H9 (cell line): Measurements from ENCODE around the gene ODC1. TPM values are rescaled to one million over a fixed set of nuclear protein-coding genes. Genes with fewer than 3 reads are reported as not detected.

Source experiments
- DNase-seq: peaks from one replicate; pipeline ENCODE4 v3.0.0-alpha.2; 2017
- H2AFZ ChIP-seq: one replicate; pipeline ENCODE4 v1.6.1; 2013; ENCODE audit warnings: mild to moderate bottlenecking, low read length, control low read depth, moderate library complexity
- H2AK5ac ChIP-seq: 2 replicates; pipeline ENCODE4 v1.6.1; 2013; ENCODE audit warnings: low read length, control low read depth, mixed read lengths; ENCODE audit not compliant: insufficient read length
- H2BK120ac ChIP-seq: one replicate; pipeline ENCODE4 v1.6.1; 2013; ENCODE audit warnings: low read depth, mild to moderate bottlenecking, low read length, control low read depth, inconsistent platforms; ENCODE audit not compliant: poor library complexity, severe bottlenecking
- H2BK12ac ChIP-seq: 2 replicates; pipeline ENCODE4 v1.6.1; 2013; ENCODE audit warnings: low read length, control low read depth, mixed read lengths, low read depth; ENCODE audit not compliant: insufficient read length
- H2BK15ac ChIP-seq: 2 replicates; pipeline ENCODE4 v1.6.1; 2013; ENCODE audit warnings: low read depth, low read length, control low read depth
- H2BK20ac ChIP-seq: one replicate; pipeline ENCODE4 v1.6.1; 2013; ENCODE audit warnings: low read depth, mild to moderate bottlenecking, low read length, control low read depth, inconsistent platforms; ENCODE audit not compliant: poor library complexity, severe bottlenecking
- H2BK5ac ChIP-seq: 2 replicates; pipeline ENCODE4 v1.6.1; 2013; ENCODE audit warnings: low read length, control low read depth, mixed read lengths; ENCODE audit not compliant: insufficient read length
- H3K14ac ChIP-seq: 2 replicates; pipeline ENCODE4 v1.6.1; 2013; ENCODE audit warnings: low read length, control low read depth; ENCODE audit not compliant: insufficient read depth
- H3K18ac ChIP-seq: 2 replicates; pipeline ENCODE4 v1.6.1; 2013; ENCODE audit warnings: low read depth, mild to moderate bottlenecking, mixed read lengths, low read length, control low read depth; ENCODE audit not compliant: insufficient read length
- H3K23ac ChIP-seq: 2 replicates; pipeline ENCODE4 v1.6.1; 2013; ENCODE audit warnings: low read length, control low read depth, mixed read lengths, low read depth; ENCODE audit not compliant: insufficient read length
- H3K23me2 ChIP-seq: 2 replicates; pipeline ENCODE4 v1.6.1; 2013; ENCODE audit warnings: low read depth, mild to moderate bottlenecking, mixed read lengths, low read length, control low read depth; ENCODE audit not compliant: insufficient read length, poor library complexity, severe bottlenecking
- H3K27ac ChIP-seq: 2 replicates; pipeline ENCODE4 v1.5.1; 2013; ENCODE audit warnings: low read length, control low read depth, mixed read lengths, low read depth; ENCODE audit not compliant: insufficient read length
- H3K27me3 ChIP-seq: 2 replicates; pipeline ENCODE4 v1.6.1; 2013; ENCODE audit warnings: low read length, control low read depth, inconsistent platforms; ENCODE audit not compliant: insufficient read depth
- H3K4ac ChIP-seq: 2 replicates; pipeline ENCODE4 v1.6.1; 2013; ENCODE audit warnings: low read depth, mild to moderate bottlenecking, control low read depth, inconsistent platforms, low read length, moderate library complexity
- H3K4me1 ChIP-seq: 2 replicates; pipeline ENCODE4 v1.6.1; 2013; ENCODE audit warnings: low read length, control low read depth, inconsistent platforms; ENCODE audit not compliant: insufficient read depth
- H3K4me2 ChIP-seq: 2 replicates; pipeline ENCODE4 v1.6.1; 2013; ENCODE audit warnings: low read length, control low read depth, mixed read lengths; ENCODE audit not compliant: insufficient read length, insufficient read depth
- H3K56ac ChIP-seq: 2 replicates; pipeline ENCODE4 v1.6.1; 2013; ENCODE audit warnings: low read depth, mild to moderate bottlenecking, mixed read lengths, low read length, control low read depth; ENCODE audit not compliant: insufficient read length
- H3K79me1 ChIP-seq: 2 replicates; pipeline ENCODE4 v1.6.1; 2013; ENCODE audit warnings: low read depth, mild to moderate bottlenecking, moderate library complexity, low read length, control low read depth, inconsistent platforms; ENCODE audit not compliant: insufficient read depth, poor library complexity, severe bottlenecking
- H3K79me2 ChIP-seq: 2 replicates; pipeline ENCODE4 v1.6.1; 2013; ENCODE audit warnings: low read length, control low read depth, inconsistent platforms; ENCODE audit not compliant: insufficient read depth
- H3K9ac ChIP-seq: 2 replicates; pipeline ENCODE4 v1.6.1; 2013; ENCODE audit warnings: low read length, control low read depth, mixed read lengths; ENCODE audit not compliant: insufficient read length; ENCODE audit errors: extremely low read depth
- H3K9me3 ChIP-seq: one replicate; pipeline ENCODE4 v1.6.1; 2013; ENCODE audit warnings: low read depth, low read length, inconsistent platforms; ENCODE audit not compliant: control insufficient read depth
- H3T11ph ChIP-seq: one replicate; pipeline ENCODE4 v1.6.1; 2013; ENCODE audit warnings: mild to moderate bottlenecking, low read length, control low read depth, inconsistent platforms
- H4K20me1 ChIP-seq: one replicate; pipeline ENCODE4 v1.6.1; 2013; ENCODE audit not compliant: control insufficient read depth, insufficient read length, insufficient read depth
- H4K5ac ChIP-seq: 2 replicates; pipeline ENCODE4 v1.6.1; 2013; ENCODE audit warnings: low read depth, mild to moderate bottlenecking, mixed read lengths, low read length, control low read depth; ENCODE audit not compliant: insufficient read length
- H4K8ac ChIP-seq: replicated peaks from 2 replicates; pipeline ENCODE4 v1.6.1; 2013; ENCODE audit warnings: low read length, control low read depth, mixed read lengths, low read depth; ENCODE audit not compliant: insufficient read length
- H4K91ac ChIP-seq: 2 replicates; pipeline ENCODE4 v1.6.1; 2013; ENCODE audit warnings: low read depth, mild to moderate bottlenecking, moderate library complexity, mixed read lengths, low read length, control low read depth; ENCODE audit not compliant: insufficient read length
- H3K27ac Mint-ChIP-seq, 3 experiments: 2 replicates in 2 of 3; 3 replicates in 1 of 3; pipeline ENCODE4 v1.8.0; 2020 to 2021; ENCODE audit warnings: mixed read lengths in 3 of 3, mild to moderate bottlenecking in 1 of 3, moderate library complexity in 1 of 3
- H3K27me3 Mint-ChIP-seq: 2 replicates; pipeline ENCODE4 v1.8.0; 2021; ENCODE audit warnings: low read depth, mild to moderate bottlenecking, moderate library complexity, mixed read lengths
- H3K36me3 Mint-ChIP-seq, 3 experiments: 2 replicates in 2 of 3; 3 replicates in 1 of 3; pipeline ENCODE4 v1.8.0; 2020 to 2021; ENCODE audit warnings: low read depth in 3 of 3, mixed read lengths in 3 of 3; ENCODE audit not compliant: insufficient read depth in 1 of 3
- H3K4me1 Mint-ChIP-seq, 2 experiments: 2 replicates each; pipeline ENCODE4 v1.8.0; 2020; ENCODE audit warnings: mixed read lengths in 2 of 2
- H3K4me3 Mint-ChIP-seq, 2 experiments: 2 replicates in 1 of 2; 3 replicates in 1 of 2; pipeline ENCODE4 v1.8.0; 2020 to 2021; ENCODE audit warnings: mild to moderate bottlenecking in 2 of 2, mixed read lengths in 2 of 2, moderate library complexity in 1 of 2
- H3K9me3 Mint-ChIP-seq, 2 experiments: 2 replicates in 1 of 2; 3 replicates in 1 of 2; pipeline ENCODE4 v1.8.0; 2020; ENCODE audit warnings: mild to moderate bottlenecking in 2 of 2, mixed read lengths in 2 of 2, moderate library complexity in 1 of 2
- WGBS: extraction: QIAGEN DNeasy Blood & Tissue Kit; methylation state at CpG from one replicate; pipeline ENCODE4 v1.1.7; 2013; ENCODE audit warnings: missing lambda C conversion rate, low lambda C conversion rate, mixed read lengths; ENCODE audit not compliant: insufficient read length; ENCODE audit errors: extremely low coverage; 5-methylcytosine and 5-hydroxymethylcytosine counted together
- total RNA-seq: library from RNA; stranded (reverse); gene quantifications from 2 replicates; pipeline ENCODE4 v1.2.1, GENCODE V29; 2021
- TF ChIP-seq, protein P1 (sequence below): fragments of 200-600 bp; sonication (generic); conservative IDR thresholded peaks from 3 replicates; pipeline ENCODE4 v1.8.0; 2021; ENCODE audit warnings: antibody characterized with exemption, mild to moderate bottlenecking

Gene ODC1
- total RNA-seq, 1 experiment from 2014 or later, result 48.3 TPM

- Mint-ChIP-seq H3K9me3 (peaks cover 7 to 9% of the 10 kb centered on the region in 2 experiments), H3K27ac (no peak overlapping the region), H3K27me3 (peaks cover 15% of the 10 kb centered on the region), H3K4me1 (peaks cover 0 to 3% of the 10 kb centered on the region in 2 experiments; a peak in 2 of 4 replicates), H3K4me3 (no peak overlapping the region), H3K36me3 (peaks cover 0 to 8% (median 5%) of the 10 kb centered on the region in 3 experiments; a peak in 2 of 7 replicates)
- no peaks in the 10 kb centered on the region for H3K9me3 ChIP-seq
- H3K56ac ChIP-seq, result no peak overlapping the region
- H2AK5ac ChIP-seq, result no peak overlapping the region
- TF ChIP-seq, protein P1, sequence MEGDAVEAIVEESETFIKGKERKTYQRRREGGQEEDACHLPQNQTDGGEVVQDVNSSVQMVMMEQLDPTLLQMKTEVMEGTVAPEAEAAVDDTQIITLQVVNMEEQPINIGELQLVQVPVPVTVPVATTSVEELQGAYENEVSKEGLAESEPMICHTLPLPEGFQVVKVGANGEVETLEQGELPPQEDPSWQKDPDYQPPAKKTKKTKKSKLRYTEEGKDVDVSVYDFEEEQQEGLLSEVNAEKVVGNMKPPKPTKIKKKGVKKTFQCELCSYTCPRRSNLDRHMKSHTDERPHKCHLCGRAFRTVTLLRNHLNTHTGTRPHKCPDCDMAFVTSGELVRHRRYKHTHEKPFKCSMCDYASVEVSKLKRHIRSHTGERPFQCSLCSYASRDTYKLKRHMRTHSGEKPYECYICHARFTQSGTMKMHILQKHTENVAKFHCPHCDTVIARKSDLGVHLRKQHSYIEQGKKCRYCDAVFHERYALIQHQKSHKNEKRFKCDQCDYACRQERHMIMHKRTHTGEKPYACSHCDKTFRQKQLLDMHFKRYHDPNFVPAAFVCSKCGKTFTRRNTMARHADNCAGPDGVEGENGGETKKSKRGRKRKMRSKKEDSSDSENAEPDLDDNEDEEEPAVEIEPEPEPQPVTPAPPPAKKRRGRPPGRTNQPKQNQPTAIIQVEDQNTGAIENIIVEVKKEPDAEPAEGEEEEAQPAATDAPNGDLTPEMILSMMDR, result no peak
- H3K4me1 ChIP-seq, result no peaks in the 10 kb centered on the region
- no peak overlapping the region for H2BK15ac ChIP-seq
- no peaks in the 10 kb centered on the region for H3K79me2 ChIP-seq
- H3K9ac ChIP-seq, result no peak overlapping the region
- no peak overlapping the region for H3K4ac ChIP-seq
- no peak overlapping the region for H2BK120ac ChIP-seq
- H3K14ac ChIP-seq, result no peak overlapping the region
- H4K8ac ChIP-seq, result no peak overlapping the region
- H4K91ac ChIP-seq, result no peak overlapping the region
- no peak overlapping the region for H3K4me2 ChIP-seq
- DNase-seq, result no peak
- no peak overlapping the region for H2BK12ac ChIP-seq
- no peak overlapping the region for H2BK5ac ChIP-seq
- H3K23me2 ChIP-seq, result no peaks in the 10 kb centered on the region
- no peaks in the 10 kb centered on the region for H4K20me1 ChIP-seq
- H3K18ac ChIP-seq, result no peak overlapping the region
- no peak overlapping the region for H3K23ac ChIP-seq
- H2BK20ac ChIP-seq, result no peak overlapping the region
- no peak overlapping the region for H4K5ac ChIP-seq
- H3K27ac ChIP-seq, result no peak overlapping the region
- no CpG with 5 or more reads among the region's 5 CpGs for WGBS
- H2AFZ ChIP-seq, result no peak overlapping the region
- no peaks in the 10 kb centered on the region for H3K79me1 ChIP-seq
- H3T11ph ChIP-seq, result no peak overlapping the region
- H3K27me3 ChIP-seq, result no peaks in the 10 kb centered on the region
Measured at GRCh38 chr2:10486601-10487079, 38.5 kb upstream of the ODC1 start.
